Measurements from ENCODE around the gene TMEM140.
"Not testable (repeated sequence)": the region's sequence is repeated elsewhere in the genome, so short reads cannot be mapped to it uniquely, and the experiment has no call there.

TMEM140 gene

DNA sequence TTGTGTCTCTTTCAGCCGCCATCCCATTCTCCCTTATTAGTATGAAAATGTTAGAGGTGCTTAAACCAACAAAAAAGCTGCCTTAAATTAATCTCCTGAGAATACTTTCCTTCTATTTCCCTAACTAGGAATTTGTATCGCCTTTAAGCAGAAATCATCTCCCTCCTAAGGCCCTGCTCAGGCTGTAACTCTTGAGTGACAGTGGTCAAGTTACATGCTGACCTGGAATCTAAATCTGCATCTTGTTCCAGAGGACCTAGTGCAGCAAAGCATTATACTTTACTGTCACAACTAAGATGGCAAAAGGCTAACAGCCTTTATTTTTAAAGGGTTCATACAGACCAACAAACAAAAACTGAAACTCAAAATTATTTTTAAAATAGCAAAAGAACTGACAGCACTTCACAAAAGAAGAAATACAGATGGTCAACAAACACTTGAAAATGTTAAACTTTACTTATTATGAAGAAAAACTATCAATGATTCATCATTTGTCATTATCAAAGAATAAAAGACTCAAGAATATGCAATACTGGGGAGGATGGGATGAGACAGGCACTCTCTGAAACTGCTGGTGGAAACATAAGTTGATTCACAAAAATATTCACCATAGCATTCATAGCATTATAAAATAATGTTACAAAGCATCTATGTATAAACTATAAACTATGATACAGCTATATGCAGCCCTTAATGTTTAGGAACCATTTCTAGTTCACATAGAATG, 11.7 kb downstream of the TMEM140 start:
- DNase-seq, result no peak

DNA sequence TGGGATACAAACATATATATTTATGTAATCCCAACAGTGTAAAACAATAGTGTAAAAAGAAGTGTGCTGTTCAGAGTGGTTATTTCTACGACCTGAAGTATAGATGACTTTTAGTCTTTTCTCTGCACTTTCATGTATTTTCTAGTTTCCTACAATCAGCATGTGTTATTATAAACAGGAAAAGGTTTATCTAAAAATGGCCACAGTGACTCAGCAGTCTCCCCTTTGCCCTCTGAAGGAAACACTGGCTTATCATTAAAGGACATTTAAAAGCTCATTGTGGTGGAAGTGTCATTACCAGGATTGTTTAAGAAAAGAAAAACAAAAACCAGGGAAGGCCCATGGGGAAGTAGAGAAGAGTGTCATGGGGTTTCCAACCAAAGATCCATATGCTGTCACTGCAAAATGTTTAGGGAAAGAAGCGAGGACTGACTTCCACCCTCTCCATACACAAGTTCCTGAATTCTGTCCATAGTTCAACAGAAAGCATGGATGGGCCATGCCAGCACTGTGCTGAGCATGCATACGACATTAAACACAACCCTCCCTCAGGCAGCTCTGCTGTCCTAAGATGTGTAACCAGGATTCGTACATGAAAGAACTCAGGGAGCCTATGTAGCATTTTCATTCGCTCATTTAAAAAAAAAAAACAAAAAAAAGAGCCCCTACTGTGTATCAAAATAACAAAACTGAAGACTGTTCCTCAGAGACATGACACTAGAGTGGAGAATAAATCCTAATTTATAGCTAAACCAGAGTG, 12.4 kb downstream of the TMEM140 start:
- peak; percentile 75 to 83 for DNase-seq

DNA sequence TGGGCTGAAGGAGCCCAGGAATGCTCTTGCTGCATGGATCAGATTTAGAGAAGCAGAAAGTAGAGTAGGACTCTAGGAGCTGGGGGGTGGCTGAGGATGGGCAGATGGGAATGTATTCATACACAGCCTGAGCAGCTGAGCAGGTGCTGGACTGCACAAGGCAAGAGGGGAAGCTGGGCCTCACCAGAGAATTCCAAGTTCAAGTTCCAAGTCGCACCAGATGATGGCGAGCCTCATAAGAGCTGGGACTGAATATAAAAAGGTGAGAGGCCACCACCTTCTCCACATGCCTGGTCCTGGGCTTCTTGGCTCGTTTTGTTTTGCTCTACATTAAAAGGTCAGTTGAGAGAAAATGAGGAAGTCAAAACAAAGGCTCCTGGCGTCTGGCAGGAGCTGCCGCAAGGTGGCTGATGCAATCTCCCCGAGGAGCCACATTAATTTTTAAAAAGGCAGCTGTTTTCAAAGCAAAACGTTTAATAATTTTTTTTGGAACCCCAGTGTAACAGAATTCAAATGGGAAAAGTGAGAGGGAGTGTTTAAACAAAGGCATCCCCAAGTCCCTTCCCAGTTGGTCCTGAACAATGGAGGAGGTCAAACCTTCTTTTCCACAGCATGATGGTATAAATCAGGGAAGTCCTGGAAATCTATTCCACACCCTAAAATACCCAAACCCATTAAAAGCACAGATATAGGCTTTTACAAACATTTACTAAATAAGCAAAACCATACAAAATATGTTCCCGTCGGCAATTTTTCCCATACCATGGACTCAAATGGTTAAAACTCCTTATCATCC, 13.2 kb downstream of the TMEM140 start:
- peak; percentile 40 to 53 for DNase-seq

DNA sequence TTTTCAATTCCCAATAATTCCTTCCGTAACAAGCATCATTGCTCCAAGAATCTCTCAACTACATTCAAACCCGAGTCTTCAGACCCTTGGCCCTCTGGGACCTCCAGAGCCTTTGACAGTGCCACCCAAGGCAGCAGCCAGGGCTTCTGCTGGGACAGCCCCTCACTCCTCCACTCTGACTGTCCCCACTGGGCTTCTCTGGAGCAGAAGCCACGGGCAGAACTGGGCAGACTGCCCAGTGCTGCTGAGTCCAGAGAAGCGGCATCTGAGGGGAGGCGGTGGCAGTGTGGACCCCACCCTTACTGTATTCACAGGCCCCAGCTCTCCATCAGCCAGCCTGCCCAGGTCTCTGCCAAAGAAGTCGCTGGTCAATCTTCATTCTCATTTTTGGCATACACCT, 13.8 kb downstream of the TMEM140 start:
- no peak for DNase-seq

DNA sequence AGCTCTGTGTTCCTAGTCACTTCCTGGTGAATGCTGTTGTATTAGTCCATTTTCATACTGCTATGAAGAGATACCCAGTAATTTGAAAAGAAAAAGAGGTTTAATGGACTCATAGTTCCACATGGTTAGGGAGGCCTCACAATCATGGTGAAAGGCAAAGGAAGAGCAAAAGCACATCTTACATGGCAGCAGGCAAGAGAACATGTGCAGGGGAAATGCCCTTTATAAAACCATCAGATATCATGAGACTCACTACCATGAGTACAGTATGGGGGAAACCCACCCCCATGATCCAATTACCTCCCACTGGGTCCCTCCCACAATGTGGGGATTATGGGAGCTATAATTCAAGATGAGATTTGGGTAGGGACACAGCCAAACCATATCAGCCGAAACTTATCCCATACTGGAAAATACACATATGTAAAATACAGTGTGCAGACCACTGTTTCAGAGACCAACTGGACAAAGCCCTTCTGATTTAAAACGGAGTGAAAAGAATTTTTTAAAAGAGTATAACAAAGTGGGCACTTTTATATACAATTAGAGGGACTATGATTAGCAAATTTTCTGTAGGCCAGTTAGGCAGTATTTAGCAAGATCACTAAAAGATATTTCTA, 14.6 kb downstream of the TMEM140 start:
- no peak for DNase-seq

DNA sequence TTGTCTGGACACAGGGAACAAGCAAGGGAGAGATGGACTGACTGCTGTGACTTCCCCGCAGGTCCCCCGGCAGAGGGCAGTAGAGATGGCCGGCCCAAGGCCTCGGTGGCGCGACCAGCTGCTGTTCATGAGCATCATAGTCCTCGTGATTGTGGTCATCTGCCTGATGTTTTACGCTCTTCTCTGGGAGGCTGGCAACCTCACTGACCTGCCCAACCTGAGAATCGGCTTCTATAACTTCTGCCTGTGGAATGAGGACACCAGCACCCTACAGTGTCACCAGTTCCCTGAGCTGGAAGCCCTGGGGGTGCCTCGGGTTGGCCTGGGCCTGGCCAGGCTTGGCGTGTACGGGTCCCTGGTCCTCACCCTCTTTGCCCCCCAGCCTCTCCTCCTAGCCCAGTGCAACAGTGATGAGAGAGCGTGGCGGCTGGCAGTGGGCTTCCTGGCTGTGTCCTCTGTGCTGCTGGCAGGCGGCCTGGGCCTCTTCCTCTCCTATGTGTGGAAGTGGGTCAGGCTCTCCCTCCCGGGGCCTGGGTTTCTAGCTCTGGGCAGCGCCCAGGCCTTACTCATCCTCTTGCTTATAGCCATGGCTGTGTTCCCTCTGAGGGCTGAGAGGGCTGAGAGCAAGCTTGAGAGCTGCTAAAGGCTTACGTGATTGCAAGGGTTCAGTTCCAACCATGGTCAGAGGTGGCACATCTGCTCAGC, 16.6 kb downstream of the TMEM140 start:
- no peak for DNase-seq

DNA sequence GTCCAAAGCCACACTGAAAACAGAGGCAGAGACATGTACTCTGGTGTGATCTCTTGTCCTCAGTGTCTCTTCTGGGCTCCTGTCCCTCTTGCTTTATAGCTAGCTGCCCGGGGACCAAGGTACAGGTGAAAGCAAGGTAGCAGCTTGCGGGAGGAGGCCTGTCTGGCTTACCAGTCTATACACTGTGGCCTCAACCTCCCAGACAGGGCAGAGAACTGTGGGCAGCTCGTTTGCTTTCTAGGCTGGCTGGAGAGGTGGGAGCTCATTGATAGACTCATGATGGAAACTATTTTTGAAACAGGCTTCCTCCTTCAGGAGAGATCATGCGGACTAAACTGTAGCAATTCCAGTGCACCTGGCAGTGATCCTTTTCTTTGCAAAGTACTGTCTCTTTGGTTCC, 18.0 kb downstream of the TMEM140 start:
- no peak for DNase-seq

DNA sequence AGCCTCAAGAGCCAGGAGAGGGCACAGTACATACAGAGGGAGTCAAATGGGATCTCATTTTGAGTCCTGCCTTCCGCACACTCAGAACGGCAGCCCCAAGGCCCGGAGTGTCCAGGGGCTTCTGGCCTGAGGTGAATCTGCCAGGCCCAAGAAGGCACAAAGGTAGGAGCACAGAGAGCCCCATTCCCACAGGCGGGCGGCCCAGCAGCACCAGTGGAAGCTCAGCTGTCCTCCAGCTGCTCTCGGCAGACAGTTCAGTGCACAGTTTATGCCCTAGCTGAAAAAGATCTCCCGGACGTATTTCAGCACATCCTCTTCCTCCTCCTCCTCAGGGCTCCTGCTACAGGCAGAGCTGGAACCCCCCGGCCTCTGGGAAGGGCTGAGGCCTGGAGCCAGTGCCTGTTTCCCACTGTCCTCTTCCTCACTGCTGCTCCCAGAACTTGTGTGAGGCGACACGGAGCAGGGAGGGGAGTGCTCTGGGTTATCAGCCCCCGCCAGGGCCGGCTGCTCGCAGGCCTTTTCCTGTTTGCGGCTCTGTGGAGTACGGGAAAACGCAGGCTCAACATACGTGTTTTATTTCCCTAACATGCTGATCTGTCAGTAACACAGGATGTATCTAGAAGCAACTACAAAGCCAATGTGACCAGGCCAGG, 18.6 kb downstream of the TMEM140 start:
- no peak for DNase-seq

DNA sequence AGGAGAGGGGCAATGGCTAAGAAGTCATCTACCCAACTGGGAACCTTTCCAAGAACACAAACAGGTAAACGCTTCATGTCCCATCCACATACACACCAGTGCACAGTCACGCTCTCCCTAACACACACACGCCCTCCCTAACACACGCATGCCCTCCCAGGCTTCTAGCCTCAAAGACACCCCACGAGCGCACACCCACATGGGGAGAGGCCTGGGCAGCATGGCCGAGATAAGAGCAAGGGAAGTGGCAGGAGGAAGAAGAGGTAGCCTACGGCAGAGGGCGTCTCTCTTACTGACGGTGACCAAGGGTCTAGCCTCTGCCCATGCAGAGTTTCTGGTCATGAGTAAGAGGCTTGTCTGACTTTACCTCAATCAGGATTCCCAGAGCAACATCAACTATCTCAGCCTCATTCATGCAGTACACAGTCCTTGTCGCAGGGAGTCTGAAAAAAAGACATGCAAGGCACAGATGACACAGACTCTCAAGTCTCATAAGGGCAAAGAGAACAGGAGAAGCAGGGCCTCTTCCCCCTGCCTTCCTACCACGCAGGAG, 19.6 kb downstream of the TMEM140 start:
- DNase-seq, result no peak

DNA sequence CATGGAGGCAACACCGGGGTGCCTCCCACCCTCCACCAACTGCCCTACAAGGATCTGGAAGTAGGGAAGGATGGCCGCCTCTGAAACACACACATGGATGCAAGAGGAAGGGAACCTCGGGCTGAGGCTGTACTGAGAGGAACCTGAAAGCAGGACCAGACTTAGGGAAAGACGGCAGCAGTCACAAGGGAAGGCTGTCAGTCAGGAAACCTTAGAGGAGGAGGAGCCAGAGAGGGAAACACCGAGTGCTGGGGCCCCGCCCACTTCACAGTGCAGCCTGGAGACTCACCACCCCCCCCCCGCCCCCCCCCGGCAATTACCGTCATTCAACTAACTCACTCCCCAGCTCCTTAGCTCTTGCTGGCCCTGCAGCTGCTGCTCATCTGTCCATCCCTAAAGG, 20.1 kb downstream of the TMEM140 start:
- DNase-seq, result peak; percentile 67 to 76

DNA sequence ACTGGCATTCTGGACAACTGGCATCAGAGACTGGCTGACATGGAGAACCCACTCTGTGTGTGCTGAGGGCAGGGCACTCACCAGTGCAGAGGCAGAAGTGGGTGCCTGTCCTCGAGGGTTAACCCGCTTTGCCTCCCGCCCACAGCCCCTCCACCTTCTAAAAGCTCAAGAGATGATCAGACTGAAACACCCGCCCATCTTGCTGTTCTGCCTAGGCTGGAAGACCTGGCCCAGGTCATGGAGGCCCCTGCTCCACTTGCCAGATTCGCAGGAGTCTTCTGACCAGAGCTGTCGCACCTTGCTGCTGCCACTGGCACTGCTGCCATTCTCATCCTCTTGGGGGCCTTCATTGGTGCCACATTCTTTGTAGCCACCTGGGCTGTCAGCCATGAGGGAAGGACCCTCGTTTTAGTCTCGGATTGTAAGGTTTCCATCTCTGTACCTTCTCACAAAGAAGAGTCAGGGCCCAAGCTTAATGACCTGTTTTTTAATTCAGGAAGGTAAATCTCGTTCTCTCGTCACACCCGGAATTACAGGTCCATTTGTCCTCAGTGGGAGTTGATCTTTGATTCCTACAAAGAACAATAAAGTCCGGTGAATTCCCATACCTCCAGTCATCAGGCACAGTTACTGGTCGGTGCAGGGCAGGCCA, 20.7 kb downstream of the TMEM140 start:
- DNase-seq, result no peak

DNA sequence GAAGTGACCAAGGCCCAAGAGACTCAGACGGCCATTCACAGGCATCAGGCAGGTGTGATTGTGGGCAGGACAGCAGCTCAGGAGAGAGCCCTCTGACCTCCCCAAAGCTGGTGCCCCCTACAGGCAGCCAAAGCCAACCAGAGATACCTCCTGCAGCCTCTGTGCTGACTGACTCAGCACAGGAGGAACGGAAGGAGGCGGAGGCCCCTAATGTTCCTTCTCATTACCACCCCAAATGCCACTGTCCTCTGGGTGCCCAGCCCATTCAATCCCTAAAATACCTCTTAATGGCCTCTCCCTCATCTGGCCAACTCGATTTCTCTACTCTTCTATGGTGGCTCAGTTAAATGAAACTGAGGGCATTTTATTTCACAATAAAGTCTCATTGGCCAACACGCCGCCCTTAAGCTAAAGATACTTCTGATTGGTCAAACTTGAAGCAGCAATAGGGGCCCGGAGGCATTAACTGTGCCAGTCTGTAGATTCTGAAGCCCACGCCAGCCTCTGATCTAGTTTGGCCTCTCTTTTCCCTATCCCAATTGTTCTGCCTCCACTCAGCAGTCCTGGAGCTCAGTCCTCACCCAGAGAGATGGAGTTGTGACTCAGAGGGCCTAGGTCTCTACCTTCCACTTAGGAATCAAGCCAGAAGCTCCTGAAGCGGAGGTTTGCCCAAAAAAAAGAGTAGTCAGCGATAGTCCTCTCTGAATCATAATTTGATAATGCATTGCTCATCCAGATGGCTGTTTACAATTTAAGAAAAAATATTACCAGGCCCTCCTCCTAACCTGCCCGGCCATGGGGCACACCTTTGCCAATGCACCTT, 21.5 kb downstream of the TMEM140 start:
- DNase-seq, result peak; percentile 60 to 62

DNA sequence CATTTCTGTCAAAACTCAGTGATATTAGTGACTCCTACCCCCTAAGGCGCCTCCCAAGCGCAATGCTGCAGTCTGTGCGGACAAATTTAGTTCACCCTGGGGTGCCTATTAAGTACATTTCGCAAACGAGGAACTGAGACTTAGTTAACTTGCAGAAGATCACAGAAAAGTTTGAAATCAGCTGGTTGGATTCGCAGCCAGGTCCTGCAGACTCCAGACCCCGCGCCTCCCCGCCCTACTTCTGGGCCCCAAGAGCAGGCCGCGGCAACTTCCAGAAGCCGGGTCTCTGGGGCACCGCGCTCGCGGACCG, 22.0 kb downstream of the TMEM140 start:
- DNase-seq, result peak; percentile 46 to 60

DNA sequence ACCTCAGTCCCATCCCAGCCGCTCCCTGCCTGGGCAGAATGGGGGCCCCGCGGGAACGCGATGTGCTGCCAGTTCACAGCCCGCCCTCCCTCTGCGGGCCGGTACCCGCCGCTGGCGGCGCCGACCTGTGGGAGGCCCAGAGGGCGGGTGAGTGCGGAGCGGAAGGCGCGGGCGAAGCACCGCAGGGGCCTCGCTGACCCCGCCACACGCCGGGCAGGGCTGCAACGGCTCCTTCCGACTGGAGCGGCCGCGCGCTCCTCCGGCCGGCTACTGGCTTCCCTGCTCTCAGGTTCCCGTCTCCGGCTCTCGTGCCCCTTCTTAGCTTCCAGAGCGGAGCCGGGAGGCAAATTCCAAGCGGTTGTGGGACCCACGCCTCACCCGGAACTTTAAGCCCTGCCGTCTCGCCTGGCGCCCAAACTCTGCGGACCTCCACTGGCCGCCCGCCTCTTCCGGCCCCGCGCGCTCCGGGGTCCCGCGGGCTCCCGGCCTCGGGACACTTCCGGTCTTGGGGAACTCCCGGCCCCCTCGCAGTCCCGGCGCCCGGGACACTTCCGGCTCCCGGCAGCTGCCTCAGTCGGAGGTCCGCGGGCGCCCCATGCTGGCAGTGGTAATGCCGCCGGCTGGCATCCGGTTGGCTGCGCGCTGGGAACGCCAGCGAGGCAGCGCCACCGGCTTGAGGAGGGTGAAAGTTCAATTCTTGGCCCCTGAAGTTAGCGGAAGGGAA, 22.6 kb downstream of the TMEM140 start, which contains the start of gene CYREN:
CYREN (minus strand) TSS at position 434 of the 724 bp plus-strand sequence. CDS start 1,785 bp downstream, outside the sequence.
- DNase-seq, result peak; percentile 95 to 97

DNA sequence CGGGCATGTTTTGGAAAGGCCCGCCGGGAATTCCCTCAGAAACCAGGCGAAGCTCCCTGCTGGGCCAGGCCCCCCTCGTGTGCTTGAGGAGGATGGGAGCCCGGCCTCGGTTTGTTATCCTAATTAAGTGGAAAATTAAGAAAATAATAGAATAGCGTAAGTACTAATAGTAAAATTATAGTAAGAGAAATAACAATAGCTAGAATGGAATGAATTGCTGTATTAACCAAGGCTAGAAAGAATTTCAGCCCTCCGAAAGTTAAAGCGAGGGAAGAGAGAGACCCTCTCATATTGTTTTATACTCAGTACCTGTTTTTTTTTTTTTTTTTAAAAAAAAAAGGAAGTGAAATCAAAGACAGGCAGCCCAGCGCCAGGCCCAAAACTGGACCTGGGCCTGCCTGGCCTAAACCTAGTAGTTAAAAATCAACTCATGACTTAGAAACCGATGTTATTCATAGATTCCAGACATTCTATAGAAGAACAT, 23.2 kb downstream of the TMEM140 start:
- not testable (repeated sequence) for DNase-seq

DNA sequence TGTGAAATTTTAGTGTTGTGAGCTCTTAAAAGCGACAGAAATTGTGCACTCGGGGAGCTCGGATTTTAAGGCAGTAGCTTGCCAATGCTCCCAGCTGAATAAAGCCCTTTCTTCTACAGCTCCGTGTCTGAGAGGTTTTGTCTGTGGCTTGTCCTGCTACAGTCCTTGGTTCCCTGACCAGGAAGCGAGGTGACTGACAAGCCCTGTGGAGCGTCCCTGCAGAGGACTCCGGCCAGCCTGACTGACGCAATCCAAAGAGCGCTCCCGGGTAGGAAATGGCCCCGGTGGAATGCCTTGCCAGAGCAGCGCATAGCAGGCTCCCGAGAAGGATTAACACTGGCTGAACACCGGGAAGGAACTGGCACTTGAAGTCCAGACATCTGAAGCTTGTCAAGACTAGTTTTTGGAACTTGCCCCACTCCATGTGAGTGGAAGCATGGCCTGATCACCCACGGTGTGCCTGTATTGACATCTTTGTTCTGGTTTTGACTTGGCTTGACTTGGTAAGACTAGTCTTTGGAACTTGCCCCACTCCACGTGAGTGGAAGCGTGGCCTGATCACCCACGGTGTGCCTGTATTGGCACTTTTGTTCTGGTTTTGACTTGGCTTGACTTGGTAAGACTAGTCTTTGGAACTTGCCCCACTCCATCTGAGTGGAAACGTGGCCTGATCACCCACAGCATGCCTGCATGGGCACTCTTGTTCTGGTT, 23.9 kb downstream of the TMEM140 start:
- DNase-seq, result peak in 1 of 2 donors; percentile 19

DNA sequence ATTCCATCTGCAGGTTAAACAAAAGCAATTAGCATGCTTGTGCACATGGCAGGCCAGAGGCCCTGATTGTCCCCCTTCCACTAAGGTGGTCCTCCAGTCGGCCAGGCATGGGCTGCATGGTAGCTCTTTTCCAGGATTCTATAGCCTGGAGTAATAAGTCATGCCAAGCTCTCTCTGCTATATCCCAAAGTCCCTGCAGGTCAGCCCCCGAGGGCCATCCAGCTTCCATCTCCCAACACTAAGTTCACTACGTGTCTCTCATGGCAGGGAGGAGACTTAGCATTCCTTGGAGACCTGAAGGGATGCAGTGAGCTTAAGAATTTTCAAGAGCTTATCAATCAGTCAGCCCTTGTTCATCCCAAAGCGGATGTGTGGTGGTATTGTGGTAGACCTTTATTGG, 26.0 kb downstream of the TMEM140 start:
- not testable (repeated sequence) for DNase-seq

DNA sequence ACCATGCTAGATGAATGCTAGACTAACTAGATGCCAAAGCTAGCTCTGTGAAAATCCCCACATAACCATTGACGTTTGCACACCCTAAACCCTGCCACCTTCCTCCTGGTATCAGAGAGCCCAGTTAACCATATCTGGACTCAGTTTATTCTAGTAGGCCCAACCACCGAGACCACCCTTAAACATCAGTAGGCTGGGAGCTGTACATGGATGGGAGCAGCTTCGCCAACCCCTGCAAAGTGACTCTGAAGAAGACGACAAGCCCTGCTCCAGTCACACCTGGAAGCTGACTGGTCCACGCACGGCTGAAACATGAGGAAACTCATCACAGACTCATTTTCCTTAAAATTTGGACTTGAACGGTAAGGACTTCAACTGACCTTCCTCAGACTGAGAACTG, 27.1 kb downstream of the TMEM140 start:
- no peak for DNase-seq

DNA sequence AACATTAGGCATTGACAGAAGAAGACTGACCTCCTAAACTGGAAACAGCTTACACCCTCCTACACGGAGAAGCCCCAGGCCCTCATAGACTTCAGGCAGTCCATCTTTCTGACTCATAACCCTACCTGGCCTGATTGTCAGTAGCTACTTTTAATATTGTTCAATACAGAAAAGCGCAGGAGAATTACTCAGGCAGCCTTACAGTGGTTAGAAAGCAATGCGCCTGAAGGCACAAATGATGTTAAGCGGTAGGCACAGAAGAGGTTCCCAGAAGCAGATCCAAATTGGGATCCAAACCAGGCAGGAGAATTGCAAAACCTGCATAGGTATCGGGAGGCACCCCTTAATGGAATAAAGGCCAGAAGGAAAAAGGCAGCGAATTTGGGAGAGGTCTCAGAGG, 28.1 kb downstream of the TMEM140 start:
- no peak for DNase-seq

Measured in inflammatory macrophage treated with lipopolysaccharide for 1 hour (primary cell).